Measurements from ENCODE around the gene CAPN8. TPM values are rescaled to one million over a fixed set of nuclear protein-coding genes. Genes with fewer than 3 reads are reported as not detected.

The CAPN8 gene
- total RNA-seq, 2 experiments from 2014 or later = 0.27 to 0.34 TPM

- Mint-ChIP-seq H3K9me3 (no peaks in the 10 kb centered on the region), H3K27me3 (no peaks in the 10 kb centered on the region), H3K4me3 (no peak overlapping the region), H3K27ac (no peak overlapping the region), H3K4me1 (ENCODE audit: low read depth) (peaks cover 23% of the 10 kb centered on the region), H3K36me3 (ENCODE audit: low read depth) (no peaks in the 10 kb centered on the region)
- intact Hi-C loops (cut with DNase I, micrococcal nuclease) = no loop called here
- no peaks in the 10 kb centered on the region for H3K36me3 ChIP-seq (ENCODE audit: insufficient read depth, low read length)
- ChIA-PET POLR2A (interaction anchor here (1.2 to 1.8 kb wide), 2 partner anchors 19 to 41 kb away, joined by 3 to 5 read pairs; no protein-coding TSS in a partner anchor), CTCF (interaction anchor here (0.8 kb wide), 1 partner anchor 41 kb away, joined by 4 read pairs; no protein-coding TSS in a partner anchor)
- H3K4me1 ChIP-seq (ENCODE audit: insufficient read depth, low read length) = peaks cover 20% of the 10 kb centered on the region
- TF ChIP-seq CTCF (IDR thresholded peaks at IDR 0.05) = no peak
- H3K4me3 ChIP-seq (ENCODE audit: low read length) = no peak overlapping the region
- ATAC-seq (ENCODE audit: poor library complexity) = no peak
- no peak for DNase-seq
- H3K27me3 ChIP-seq (ENCODE audit: control insufficient read depth in 1 of 2, insufficient read depth in 2 of 2, low read length in 2 of 2) = no peaks in the 10 kb centered on the region
- H3K9me3 ChIP-seq (ENCODE audit: control insufficient read depth in 1 of 2, insufficient read depth in 1 of 2, low read length in 2 of 2) = no peaks in the 10 kb centered on the region
- H3K27ac ChIP-seq (ENCODE audit: low read depth in 1 of 2, low read length in 2 of 2) = no peak overlapping the region
Measured at GRCh38 chr1:223708001-223708359, 42.5 kb upstream of the CAPN8 start.

- ChIA-PET CTCF (interaction anchor here (0.8 kb wide), 1 partner anchor 41 kb away, joined by 4 read pairs; no protein-coding TSS in a partner anchor), POLR2A (interaction anchor here (1.8 kb wide), 1 partner anchor 19 kb away, joined by 5 read pairs; no protein-coding TSS in a partner anchor)
- H3K4me3 Mint-ChIP-seq = no peak overlapping the region
- H3K9me3 ChIP-seq (ENCODE audit: control insufficient read depth in 1 of 2, insufficient read depth in 1 of 2, low read length in 2 of 2) = no peaks in the 10 kb centered on the region
- no peak overlapping the region for H3K27ac ChIP-seq (ENCODE audit: low read depth in 1 of 2, low read length in 2 of 2)
- DNase-seq (peak in 1 of 14 experiments; percentile 38), ATAC-seq (ENCODE audit: poor library complexity) (no peak)
- intact Hi-C loops (cut with DNase I, micrococcal nuclease) = no loop called here
- H3K27ac Mint-ChIP-seq = no peak overlapping the region
- no peaks in the 10 kb centered on the region for H3K27me3 ChIP-seq (ENCODE audit: control insufficient read depth in 1 of 2, insufficient read depth in 2 of 2, low read length in 2 of 2)
- H3K9me3 Mint-ChIP-seq = no peaks in the 10 kb centered on the region
- no peak for TF ChIP-seq CTCF (IDR thresholded peaks at IDR 0.05)
- H3K4me1 Mint-ChIP-seq (ENCODE audit: low read depth) = peaks cover 22% of the 10 kb centered on the region
- no peaks in the 10 kb centered on the region for H3K36me3 ChIP-seq (ENCODE audit: insufficient read depth, low read length)
- H3K36me3 Mint-ChIP-seq (ENCODE audit: low read depth) = no peaks in the 10 kb centered on the region
- no peak overlapping the region for H3K4me3 ChIP-seq (ENCODE audit: low read length)
- H3K27me3 Mint-ChIP-seq = no peaks in the 10 kb centered on the region
- peaks cover 19% of the 10 kb centered on the region for H3K4me1 ChIP-seq (ENCODE audit: insufficient read depth, low read length)
Measured at GRCh38 chr1:223707256-223708000, 41.9 kb upstream of the CAPN8 start.

- Mint-ChIP-seq H3K4me1 (ENCODE audit: low read depth) (peaks cover 15% of the 10 kb centered on the region), H3K9me3 (no peaks in the 10 kb centered on the region), H3K27me3 (no peaks in the 10 kb centered on the region), H3K27ac (no peak overlapping the region), H3K4me3 (no peak overlapping the region), H3K36me3 (ENCODE audit: low read depth) (no peaks in the 10 kb centered on the region)
- H3K27me3 ChIP-seq (ENCODE audit: control insufficient read depth in 1 of 2, insufficient read depth in 2 of 2, low read length in 2 of 2) = no peaks in the 10 kb centered on the region
- no peak overlapping the region for H3K27ac ChIP-seq (ENCODE audit: low read depth in 1 of 2, low read length in 2 of 2)
- ATAC-seq (ENCODE audit: poor library complexity) (no peak), DNase-seq (no peak)
- POLR2A ChIA-PET = no interaction called here
- H3K36me3 ChIP-seq (ENCODE audit: insufficient read depth, low read length) = no peaks in the 10 kb centered on the region
- H3K4me1 ChIP-seq (ENCODE audit: insufficient read depth, low read length) = peaks cover 11% of the 10 kb centered on the region
- CTCF ChIA-PET = interaction anchor here (1.2 kb wide), 1 partner anchor 43 kb away, joined by 3 read pairs; no protein-coding TSS in a partner anchor
- no peak overlapping the region for H3K4me3 ChIP-seq (ENCODE audit: low read length)
- TF ChIP-seq CTCF (IDR thresholded peaks at IDR 0.05) = no peak
- intact Hi-C loops (cut with DNase I, micrococcal nuclease) = no loop called here
- H3K9me3 ChIP-seq (ENCODE audit: control insufficient read depth in 1 of 2, insufficient read depth in 1 of 2, low read length in 2 of 2) = no peaks in the 10 kb centered on the region
Measured at GRCh38 chr1:223706077-223706973, 40.8 kb upstream of the CAPN8 start.

Data from CD4-positive, alpha-beta T cell (primary cell).